ENCODE results near the gene DNPH1. TPM values are rescaled to one million over a fixed set of nuclear protein-coding genes. Genes with fewer than 3 reads are reported as not detected.
A peak's percentile ranks its signal among the peaks of the same experiment; 100 is the strongest.

Gene DNPH1
- total RNA-seq, 1 experiment from 2014 or later, result 50.3 TPM

DNA sequence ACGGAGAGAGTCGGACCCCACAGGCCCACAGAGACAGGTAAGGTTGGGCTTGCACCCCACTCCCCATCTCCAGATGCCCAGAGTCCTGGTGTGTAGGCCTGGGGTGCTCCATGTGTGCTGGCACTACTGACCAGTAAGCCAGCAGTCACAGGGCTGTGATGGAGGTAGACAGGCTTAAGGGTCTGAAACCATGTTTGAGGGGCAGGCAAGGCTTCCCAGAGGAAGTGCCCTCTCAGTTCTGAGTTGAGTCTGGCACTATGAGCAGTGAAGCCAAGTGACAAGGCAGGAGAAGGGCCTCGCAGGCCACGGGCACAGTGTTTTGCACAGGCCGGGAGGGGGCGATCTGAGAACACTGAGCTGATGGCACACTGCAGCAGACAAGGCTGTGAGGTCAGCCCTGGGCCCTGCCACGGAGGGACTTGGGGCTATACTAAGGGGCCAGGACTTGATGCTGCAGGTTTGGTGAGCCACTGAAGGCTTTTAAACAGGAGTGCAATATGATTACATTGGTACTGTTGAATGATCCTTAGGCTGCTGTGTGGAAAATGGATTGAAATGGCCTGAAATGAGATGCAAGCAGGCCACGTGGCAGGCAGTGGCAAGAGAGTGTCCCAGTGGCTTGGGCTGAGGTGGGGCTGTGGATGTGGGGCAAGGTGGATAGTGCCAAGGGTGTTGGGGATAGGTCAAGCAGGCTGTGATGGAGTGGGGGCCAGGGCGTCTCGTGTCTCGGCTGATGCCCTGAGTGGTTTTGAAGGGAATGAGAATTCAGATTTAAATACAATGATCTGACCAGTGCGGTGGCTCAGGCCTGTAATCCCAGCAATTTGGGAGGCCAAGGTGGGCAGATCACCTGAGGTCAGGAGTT lies 34.3 kb upstream of the DNPH1 start:
- peak; percentile 58 for DNase-seq (ENCODE audit: low read depth)

DNA sequence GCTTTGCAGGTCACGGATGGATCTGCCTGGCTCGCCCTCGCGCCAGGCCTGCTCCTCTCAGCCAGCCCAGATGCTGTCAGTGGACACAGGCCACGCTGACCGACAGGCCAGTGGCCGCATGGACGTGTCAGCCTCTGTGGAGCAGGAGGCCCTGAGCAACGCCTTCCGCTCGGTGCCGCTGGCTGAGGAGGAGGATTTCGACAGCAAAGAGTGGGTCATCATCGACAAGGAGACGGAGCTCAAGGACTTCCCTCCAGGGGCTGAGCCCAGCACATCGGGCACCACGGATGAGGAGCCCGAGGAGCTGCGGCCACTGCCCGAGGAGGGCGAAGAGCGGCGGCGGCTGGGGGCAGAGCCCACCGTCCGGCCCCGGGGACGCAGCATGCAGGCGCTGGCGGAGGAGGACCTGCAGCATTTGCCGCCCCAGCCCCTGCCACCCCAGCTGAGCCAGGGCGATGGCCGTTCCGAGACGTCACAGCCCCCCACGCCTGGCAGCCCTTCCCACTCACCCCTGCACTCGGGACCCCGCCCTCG lies 33.6 kb upstream of the DNPH1 start:
- DNase-seq (ENCODE audit: low read depth), result no peak

DNA sequence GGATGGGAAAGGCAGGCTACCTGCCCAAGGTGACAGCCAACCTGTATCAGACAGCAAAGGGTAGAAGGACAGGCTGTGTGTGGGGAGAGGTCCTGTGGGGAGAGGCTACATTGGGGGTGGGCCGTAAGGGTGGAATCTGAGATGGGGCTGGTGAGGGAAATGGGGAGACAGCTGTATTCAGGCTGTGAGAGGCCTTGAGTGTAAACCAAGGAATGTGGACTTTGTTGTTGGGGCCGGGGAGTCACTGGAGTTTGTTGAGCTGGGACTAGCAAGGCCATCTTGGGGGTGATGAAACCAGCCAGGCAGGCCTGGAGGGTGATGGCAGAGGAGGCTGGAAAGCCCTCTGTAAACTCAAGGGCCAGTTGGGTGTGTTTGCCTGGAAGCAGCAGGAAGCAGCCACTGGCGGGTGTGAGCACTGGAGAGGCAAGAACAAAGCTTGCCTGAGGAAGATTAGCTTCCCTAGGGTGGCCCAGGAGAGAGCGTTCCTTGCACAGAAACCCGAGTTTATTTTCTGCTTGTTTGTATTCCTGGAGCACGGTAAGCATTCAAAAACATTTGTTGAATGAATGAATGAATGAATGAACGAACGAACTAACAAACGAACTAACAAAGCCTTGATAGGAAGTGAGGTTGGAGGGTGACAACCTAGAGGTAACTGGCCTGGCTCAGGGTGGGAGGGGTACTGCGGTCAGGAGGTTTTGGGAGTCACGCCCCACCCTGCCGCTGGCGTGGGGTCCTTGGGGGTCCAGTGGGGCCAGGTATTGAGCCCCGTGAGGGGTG lies 32.9 kb upstream of the DNPH1 start:
- DNase-seq (ENCODE audit: low read depth), result no peak

DNA sequence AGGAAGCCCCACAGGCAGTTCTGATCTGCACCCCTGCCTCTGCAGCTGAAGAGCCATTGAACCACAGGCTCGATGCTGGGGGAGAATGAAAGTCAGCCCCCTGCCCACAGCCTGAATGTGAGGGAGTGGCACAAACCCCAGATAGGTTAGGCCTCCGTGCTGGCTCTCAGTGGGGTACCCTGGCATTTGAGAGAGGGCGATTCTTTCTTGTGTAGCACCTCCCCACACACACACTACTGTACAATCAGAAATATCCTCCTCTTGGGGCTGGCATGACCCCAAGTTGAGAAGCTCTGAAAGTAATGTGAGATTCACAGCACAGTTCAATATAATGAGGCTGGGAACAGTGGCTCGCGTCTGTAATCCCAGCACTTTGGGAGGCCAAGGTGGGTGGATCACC lies 31.9 kb upstream of the DNPH1 start:
- DNase-seq (ENCODE audit: low read depth), result no peak

DNA sequence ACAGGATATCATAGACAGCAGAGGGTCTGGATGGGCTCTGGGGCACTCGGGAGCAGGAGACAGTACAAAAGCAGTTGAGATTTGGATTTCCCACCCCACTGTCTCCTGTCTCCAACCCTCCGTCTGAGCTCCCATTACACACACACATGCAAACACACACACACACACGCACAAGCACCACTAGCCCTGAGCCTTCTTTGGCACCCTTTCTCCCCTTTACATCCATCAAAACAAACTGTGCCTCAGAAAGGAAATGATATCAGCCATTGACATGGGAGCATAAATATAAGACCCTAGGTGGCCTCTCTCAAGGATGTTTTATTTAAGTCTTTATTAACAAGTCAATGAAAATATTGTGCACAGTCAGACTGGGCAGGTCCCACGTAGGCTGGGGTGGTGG lies 31.5 kb upstream of the DNPH1 start:
- no peak for DNase-seq (ENCODE audit: low read depth)

DNA sequence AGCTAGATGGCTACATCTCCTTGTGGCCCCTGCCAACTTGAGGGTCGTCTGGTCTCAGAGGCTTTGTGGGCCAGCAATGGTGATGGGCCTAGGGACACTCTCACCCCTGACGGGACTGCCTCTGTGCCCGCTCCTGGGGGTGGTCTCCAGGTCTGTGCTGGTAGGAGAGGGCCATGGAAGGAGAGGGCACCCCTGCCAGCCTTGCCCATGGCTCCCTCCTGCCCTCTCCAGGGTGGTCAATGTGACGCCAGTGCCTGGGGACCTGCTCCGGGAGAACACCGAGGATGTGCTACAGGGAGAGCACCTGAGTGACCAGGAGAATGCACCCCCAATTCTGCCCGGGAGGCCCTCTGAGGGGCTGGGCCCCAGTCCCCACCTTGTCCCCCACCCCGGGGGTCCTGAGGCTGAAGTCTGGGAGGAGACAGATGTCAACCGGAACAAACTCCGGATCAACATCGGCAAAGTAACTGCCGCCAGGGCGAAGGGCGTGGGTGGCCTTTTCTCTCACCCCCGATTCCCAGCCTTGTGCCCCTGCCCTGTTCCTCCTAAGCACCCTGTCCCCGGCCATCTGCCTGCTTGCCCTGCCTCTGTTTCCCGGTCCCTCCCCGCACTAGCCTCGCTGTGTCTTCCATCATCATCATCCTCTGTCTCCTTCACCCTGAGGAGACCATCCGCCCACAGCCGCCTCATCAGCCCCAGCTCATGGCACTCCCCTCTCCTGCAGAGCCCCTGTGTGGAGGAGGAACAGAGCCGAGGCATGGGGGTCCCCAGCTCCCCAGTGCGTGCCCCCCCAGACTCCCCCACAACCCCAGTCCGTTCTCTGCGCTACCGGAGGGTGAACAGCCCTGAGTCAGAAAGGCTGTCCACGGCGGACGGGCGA lies 29.8 kb upstream of the DNPH1 start:
- DNase-seq (ENCODE audit: low read depth), result no peak

DNA sequence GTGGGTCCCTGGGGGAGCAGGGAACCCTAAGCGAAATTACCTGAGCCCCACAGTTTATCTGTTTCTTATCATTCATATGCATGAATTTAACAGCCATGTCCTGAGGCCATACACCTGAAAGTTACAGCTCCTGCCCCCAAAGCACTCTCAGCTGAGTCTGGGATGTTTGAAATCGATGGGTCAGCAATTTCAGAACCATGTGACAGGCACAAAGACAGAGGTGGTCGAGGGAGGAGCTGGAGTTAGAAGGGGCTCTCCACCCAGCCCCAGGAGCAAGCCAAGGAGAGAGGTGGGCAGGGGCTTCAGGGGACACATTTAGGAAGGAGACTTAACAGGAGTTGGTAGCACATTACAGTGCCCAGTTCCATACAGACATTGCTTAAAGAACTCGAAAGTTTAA lies 28.9 kb upstream of the DNPH1 start:
- no peak for DNase-seq (ENCODE audit: low read depth)

DNA sequence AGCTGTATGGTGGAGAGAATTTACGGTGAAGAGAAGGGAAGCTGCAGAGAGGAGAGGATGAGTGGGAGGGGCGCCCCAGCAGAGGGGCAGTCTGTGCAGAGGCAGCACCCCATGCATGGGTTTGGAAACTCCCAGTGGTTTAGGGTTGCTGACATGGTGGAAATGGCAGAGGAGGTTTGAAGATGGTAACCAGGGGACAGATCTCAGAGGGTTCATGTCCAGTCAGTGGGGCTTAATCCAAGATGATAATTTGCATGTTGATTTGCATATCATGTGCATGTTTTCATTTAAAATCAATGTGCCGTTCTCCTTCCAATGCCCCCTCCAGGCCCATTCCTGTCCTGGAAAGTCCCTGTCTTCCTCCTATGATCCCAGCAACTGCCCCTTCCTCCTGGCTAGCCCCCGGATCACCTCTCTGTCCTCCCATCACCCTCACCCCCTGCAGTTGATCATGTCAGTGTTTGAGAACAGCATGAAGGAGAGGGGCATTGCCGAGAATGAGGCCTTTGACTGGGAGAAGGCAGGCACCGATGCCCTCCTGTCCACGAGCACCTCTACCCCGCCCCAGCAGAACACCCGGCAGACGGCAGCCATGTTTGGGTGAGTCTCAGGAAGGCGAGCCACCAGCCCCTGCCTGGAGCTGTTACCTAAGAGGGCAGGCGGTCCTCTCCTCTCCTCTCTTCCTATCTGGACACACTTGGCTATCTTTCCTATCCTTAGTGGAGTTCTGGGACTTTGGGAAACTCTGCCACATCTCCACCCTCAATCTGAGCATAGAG lies 28.3 kb upstream of the DNPH1 start:
- DNase-seq (ENCODE audit: low read depth), result no peak

DNA sequence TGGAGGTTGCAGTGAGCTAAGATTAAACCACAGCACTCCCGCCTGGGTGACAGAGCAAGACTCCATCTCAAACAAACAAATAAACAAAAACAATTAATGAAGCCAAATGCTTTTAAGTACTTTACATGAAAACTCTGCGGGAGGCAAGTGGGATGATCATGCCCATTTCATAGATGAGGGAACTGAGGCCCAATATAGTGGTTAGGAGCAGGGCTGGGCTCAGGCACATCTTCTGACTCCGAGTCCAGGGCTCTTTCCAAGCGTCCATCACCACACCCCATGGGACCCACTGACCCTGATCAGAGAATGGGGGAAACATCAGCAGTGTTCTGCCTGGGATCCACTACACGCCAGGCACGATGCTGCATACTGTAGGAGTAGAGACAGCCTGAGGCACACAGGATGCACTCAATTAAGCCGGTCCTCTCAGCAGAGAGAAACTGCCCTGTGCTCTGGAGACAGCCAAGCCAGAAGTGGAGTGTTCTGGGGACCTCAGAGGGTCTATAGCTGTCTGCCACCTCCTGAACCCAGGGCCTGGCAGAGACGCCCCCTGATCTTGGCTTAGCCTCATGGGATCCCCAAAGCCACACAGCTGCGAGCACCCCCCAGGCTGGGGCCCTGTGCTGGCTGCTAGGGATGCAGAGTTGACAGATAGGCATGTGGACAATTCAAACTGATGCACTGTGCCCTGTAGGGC lies 27.5 kb upstream of the DNPH1 start:
- DNase-seq (ENCODE audit: low read depth), result no peak

DNA sequence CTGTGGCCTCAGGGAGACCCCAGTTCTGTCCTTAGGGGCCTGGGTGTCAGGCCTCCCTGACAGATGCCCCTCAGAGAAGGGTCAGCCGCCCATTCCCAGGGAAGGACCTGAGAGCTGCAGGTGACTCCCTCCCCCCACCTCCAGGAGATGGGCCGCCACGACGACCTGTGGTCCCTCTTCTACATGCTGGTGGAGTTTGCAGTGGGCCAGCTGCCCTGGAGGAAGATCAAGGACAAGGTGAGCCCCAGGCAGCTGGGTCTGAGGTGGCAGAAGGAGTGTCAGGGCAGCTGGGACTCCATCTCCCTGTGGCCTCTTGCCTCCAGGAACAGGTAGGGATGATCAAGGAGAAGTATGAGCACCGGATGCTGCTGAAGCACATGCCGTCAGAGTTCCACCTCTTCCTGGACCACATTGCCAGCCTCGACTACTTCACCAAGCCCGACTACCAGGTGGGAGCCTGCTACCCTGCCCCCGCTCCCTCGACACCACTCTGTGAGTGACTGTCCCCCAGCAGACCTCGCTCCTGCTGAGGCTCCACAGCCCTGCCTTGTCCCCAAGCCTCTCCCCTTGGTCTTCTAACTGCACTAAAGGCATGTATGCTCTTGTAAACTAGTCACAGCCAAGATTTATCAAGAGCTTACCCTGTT lies 26.2 kb upstream of the DNPH1 start:
- no peak for DNase-seq (ENCODE audit: low read depth)

DNA sequence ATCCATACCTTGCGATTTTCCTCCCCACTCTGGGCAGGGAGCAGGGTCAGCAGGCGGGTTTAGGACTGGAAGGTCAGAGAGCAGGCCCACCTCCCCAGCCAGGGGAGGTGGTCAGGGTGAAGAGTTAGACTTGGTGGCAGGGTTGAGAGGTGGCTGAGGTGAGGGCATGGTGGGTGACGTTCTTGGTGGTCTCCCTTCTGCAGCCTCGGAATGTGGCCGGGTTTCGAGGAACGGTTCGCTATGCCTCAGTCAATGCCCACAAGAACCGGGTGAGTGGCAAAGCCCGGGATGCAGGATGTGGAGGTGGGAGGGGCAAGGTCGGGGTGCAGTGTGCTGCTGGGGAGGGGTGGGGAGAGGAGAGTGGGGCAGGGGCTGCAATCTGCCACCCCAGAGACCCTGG lies 25.6 kb upstream of the DNPH1 start:
- DNase-seq (ENCODE audit: low read depth), result no peak

DNA sequence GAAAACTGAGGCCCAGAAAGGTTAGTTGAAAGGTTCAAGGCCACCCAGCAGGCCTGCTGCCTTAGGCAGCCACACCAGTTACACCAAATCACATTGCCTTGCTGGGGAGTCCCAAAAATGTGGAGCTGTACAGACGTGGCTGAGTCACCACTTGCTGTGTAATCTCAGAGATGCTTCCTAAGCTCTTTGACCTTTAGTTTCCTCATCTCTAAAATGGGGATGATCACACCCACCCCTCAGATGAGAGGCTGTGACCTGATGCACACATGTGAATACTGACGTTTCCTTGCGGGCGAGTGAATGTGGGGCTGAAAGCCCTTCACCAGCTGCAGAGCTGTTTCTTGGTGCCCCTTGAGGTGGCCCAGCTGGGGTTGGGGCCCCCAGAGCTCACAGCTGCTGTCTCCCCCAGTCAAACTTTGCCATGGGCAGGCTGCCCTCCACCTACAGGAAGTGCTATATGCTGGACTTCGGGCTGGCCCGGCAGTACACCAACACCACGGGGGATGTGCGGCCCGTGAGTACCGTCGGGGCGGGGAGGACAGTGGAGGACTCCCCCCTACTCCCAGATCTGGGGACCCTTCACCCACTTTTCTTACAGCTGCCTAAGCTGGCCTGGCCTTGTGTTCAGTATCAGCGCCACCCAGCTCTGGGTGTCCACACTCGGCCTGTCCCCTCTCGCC lies 25.0 kb upstream of the DNPH1 start:
- DNase-seq (ENCODE audit: low read depth), result no peak

DNA sequence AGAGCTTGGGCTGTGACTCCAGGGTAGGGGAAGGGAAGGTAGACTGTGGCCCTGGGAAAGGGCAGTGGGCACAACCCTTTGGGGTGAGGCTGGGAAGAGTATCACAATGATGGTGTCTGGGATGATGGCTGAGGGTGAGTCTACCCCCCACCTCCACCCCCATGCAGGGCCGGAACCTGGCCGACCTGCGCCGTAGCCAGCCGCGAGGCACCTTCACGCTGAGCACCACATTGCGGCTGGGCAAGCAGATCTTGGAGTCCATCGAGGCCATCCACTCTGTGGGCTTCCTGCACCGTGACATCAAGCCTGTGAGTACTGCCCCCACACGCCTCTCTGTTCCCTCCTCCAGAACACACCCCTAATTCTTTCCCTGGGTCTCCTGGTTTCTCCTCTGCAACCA lies 24.1 kb upstream of the DNPH1 start:
- no peak for DNase-seq (ENCODE audit: low read depth)

DNA sequence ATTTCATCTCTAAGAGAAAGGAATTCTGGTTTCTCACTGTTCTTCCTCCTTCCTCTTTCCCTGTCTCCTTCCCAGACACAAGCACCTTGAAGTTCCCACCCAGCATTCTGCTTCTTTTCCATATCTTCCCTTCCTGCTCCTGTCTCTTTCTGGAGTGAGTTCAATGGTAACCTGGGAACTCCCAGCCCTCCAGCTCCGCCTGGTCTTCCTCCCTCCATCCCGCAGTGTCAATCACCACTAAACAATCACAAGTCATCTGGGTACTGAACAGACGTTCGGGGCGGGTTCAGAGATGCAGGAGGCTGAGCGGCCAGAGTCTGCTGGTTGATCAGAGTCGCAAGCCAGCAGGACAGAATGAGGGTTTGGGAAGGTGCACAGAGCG lies 21.7 kb upstream of the DNPH1 start:
- no peak for DNase-seq (ENCODE audit: low read depth)

DNA sequence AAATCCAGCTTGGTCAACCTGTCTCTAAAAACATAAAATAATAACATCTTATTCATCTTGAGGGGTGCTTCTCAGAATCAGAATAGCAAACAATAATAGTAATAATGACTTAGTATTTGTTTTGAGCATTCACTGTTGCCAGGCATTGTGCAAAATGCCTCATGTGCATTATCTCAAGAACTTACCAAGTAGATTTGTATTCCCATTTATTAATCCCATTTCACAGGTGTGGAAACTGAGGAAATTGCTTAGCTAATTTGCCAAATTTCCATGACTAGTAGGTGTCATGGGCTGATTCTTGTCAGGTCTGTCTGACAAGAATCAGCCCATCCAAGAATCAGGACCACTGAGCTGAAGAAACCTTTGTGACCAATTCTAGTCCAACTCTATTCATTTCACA lies 19.5 kb upstream of the DNPH1 start:
- no peak for DNase-seq (ENCODE audit: low read depth)

DNA sequence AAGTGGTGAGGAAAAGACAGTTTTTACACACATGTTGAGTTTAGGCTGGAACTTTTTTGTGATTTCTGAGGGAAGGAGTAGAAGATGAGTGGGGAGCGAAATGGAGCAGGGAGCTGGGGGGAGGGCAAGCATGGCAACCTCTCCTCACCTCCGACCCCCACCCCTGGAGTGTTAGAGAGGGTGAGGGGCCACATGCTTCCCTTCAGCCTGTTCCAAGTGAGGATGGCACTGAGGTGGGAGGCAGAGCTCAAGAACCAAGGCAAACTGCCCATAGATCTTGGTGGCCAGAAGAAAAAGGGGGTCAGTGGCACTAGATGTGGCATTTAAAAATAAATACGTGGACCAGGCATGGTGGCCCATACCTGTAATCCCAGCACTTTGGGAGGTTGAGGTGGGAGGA lies 18.8 kb upstream of the DNPH1 start:
- no peak for DNase-seq (ENCODE audit: low read depth)

DNA sequence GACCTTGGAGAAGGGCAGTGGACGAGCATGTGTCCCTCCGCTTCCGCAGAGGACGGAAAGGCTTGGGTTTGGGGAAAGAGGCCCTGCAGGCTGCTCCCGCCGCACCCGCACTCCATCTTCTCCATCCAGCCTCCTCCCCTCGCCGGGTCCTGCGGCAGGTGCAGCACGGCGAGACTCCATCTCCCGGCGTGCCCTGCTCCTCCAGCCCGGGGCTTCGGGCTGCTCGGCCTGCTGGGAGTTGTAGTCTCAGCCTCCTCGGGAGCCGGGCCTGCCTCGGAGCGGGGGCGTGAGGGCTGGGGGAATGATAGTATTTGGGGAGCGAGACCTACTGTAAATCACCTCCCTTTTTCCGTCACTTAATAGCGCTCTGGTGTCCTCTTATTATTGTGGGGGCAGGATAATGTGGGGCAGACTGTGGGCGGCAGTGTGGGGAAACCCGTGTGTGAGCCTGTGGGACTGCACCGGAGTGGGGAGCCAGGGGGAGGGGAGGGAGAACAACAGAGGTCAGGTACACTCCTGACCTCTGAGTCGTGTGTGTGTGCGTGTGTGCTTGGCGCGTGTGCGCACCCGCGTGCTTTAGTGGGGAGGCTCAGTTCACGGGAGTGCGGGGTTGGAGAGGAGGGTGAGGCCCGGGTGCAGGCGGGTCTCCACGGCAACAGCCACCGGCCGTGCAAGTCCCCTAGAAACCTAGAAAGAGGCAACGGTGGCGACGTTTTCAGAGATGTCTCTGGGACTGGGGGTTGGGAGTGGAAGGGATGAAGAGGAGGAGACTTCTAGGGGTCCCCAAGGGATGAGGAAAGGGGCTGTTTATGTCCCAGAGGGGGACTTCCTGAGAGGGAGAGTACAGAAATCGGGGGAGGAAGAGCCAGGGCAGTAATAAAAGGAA lies 18.1 kb upstream of the DNPH1 start:
- peak; percentile 43 for DNase-seq (ENCODE audit: low read depth)
